ENCODE results near the gene TXK.

The TXK gene

DNA sequence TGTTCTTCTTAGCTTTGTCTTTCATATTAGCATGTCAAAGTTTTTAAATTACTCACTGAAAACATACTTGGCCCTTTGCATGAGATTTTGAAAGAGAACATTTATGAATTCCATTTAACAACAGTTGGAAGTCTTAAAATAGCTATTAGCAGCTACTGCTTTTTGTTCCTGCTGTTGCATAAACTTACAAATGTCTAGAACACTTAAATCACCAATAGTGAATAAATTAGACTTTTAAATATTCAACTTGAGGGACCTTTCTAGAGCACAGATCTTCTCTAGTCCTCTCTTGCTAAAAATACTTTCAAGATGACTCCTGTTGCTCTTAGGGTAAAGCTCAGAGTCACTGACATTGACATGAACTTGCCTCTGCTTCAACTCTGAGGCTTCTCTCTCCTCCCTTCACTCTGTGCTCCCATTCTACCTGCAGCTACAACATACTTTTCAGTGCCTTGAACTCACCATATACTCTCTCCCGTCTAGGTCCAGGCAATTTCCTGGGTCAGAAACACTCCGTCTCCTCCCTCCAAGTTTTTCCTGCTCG is 15.8 kb upstream of the TXK start:
- Histone ChIP-seq H3K27me3 (replicated peaks; ENCODE audit: control insufficient read depth, insufficient read depth, low read length) (no peaks in the 10 kb centered on the region), H3K4me3 (replicated peaks; ENCODE audit: low read depth, low read length) (no peak overlapping the region), H3K36me3 (ENCODE audit: control insufficient read depth, insufficient read depth, low read length) (no peaks in the 10 kb centered on the region; the same call in 1 of the 2 replicates)
- TF ChIP-seq, protein P1, sequence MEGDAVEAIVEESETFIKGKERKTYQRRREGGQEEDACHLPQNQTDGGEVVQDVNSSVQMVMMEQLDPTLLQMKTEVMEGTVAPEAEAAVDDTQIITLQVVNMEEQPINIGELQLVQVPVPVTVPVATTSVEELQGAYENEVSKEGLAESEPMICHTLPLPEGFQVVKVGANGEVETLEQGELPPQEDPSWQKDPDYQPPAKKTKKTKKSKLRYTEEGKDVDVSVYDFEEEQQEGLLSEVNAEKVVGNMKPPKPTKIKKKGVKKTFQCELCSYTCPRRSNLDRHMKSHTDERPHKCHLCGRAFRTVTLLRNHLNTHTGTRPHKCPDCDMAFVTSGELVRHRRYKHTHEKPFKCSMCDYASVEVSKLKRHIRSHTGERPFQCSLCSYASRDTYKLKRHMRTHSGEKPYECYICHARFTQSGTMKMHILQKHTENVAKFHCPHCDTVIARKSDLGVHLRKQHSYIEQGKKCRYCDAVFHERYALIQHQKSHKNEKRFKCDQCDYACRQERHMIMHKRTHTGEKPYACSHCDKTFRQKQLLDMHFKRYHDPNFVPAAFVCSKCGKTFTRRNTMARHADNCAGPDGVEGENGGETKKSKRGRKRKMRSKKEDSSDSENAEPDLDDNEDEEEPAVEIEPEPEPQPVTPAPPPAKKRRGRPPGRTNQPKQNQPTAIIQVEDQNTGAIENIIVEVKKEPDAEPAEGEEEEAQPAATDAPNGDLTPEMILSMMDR (IDR thresholded peaks at IDR 0.05; ENCODE audit: insufficient read depth, low read length, poor library complexity, severe bottlenecking), result no peak
- no peak for DNase-seq (ENCODE audit: extremely low read depth, insufficient read length)

GRCh38 chr4:48147621-48148020 is 13.6 kb upstream of the TXK start:
- TF ChIP-seq, protein P1 (IDR thresholded peaks at IDR 0.05; ENCODE audit: insufficient read depth, low read length, poor library complexity, severe bottlenecking), result no peak
- no peak overlapping the region for H3K4me3 ChIP-seq (replicated peaks; ENCODE audit: low read depth, low read length)
- peaks cover 2% of the 10 kb centered on the region for H3K36me3 ChIP-seq (ENCODE audit: control insufficient read depth, insufficient read depth, low read length)
- no peaks in the 10 kb centered on the region for H3K27me3 ChIP-seq (replicated peaks; ENCODE audit: control insufficient read depth, insufficient read depth, low read length)
- DNase-seq (ENCODE audit: extremely low read depth, insufficient read length), result no peak

- Histone ChIP-seq H3K4me3 (replicated peaks; ENCODE audit: low read depth, low read length) (no peak overlapping the region), H3K36me3 (ENCODE audit: control insufficient read depth, insufficient read depth, low read length) (peaks cover 14% of the 10 kb centered on the region), H3K27me3 (replicated peaks; ENCODE audit: control insufficient read depth, insufficient read depth, low read length) (no peaks in the 10 kb centered on the region)
- no peak for DNase-seq (ENCODE audit: extremely low read depth, insufficient read length)
- TF ChIP-seq, protein P1 (IDR thresholded peaks at IDR 0.05; ENCODE audit: insufficient read depth, low read length, poor library complexity, severe bottlenecking), result peak; percentile 35
These were observed 7.0 kb upstream of the TXK start for GRCh38 chr4:48141048-48141447.

GRCh38 chr4:48139691-48140090 is 5.6 kb upstream of the TXK start:
- no peak for DNase-seq (ENCODE audit: extremely low read depth, insufficient read length)
- H3K27me3 ChIP-seq (replicated peaks; ENCODE audit: control insufficient read depth, insufficient read depth, low read length), result no peaks in the 10 kb centered on the region
- peaks cover 23% of the 10 kb centered on the region for H3K36me3 ChIP-seq (ENCODE audit: control insufficient read depth, insufficient read depth, low read length)
- no peak overlapping the region for H3K4me3 ChIP-seq (replicated peaks; ENCODE audit: low read depth, low read length)
- TF ChIP-seq, protein P1 (IDR thresholded peaks at IDR 0.05; ENCODE audit: insufficient read depth, low read length, poor library complexity, severe bottlenecking), result no peak

GRCh38 chr4:48138936-48139335 is 4.9 kb upstream of the TXK start:
- Histone ChIP-seq H3K4me3 (replicated peaks; ENCODE audit: low read depth, low read length) (no peak overlapping the region), H3K27me3 (replicated peaks; ENCODE audit: control insufficient read depth, insufficient read depth, low read length) (no peaks in the 10 kb centered on the region), H3K36me3 (ENCODE audit: control insufficient read depth, insufficient read depth, low read length) (peaks cover 24% of the 10 kb centered on the region)
- TF ChIP-seq, protein P1 (IDR thresholded peaks at IDR 0.05; ENCODE audit: insufficient read depth, low read length, poor library complexity, severe bottlenecking), result no peak
- peak; percentile 61 for DNase-seq (ENCODE audit: extremely low read depth, insufficient read length)

GRCh38 chr4:48138511-48138910 is 4.5 kb upstream of the TXK start:
- H3K36me3 ChIP-seq (ENCODE audit: control insufficient read depth, insufficient read depth, low read length), result peaks cover 24% of the 10 kb centered on the region
- no peaks in the 10 kb centered on the region for H3K27me3 ChIP-seq (replicated peaks; ENCODE audit: control insufficient read depth, insufficient read depth, low read length)
- TF ChIP-seq, protein P1 (IDR thresholded peaks at IDR 0.05; ENCODE audit: insufficient read depth, low read length, poor library complexity, severe bottlenecking), result no peak
- no peak overlapping the region for H3K4me3 ChIP-seq (replicated peaks; ENCODE audit: low read depth, low read length)
- no peak for DNase-seq (ENCODE audit: extremely low read depth, insufficient read length)

Data from GM06990 (cell line).